Posterior cingulate gyrus (tissue), 11 donors: ENCODE measurements around the gene ATIC.

Source experiments
- DNase-seq, 10 donors: peaks; one replicate each; pipeline versions ENCODE4 v3.0.0 to v3.0.0-alpha.2; 2020 to 2021; ENCODE audit warnings: mixed read lengths in 3 of 10
- intact Hi-C: fragments of 100-400 bp; cut with DNase I; formaldehyde crosslinking; loops from one replicate; pipeline ENCODE4 v1.15.1; 2023

Gene ATIC

GRCh38 chr2:215314896-215315295 is 3.0 kb downstream of the ATIC start:
- DNase-seq = no peak
- intact Hi-C loops = no loop called here

GRCh38 chr2:215315301-215315700 is 3.4 kb downstream of the ATIC start:
- no peak for DNase-seq
- intact Hi-C loops = no loop called here

- DNase-seq = no peak
- intact Hi-C loops = no loop called here
Observed at GRCh38 chr2:215316336-215316735, 4.5 kb downstream of the ATIC start.

GRCh38 chr2:215319500-215319899 is 7.6 kb downstream of the ATIC start:
- DNase-seq = no peak
- intact Hi-C loops = no loop called here

- no peak for DNase-seq
- intact Hi-C loops = no loop called here
Observed at GRCh38 chr2:215320102-215320501, 8.2 kb downstream of the ATIC start.

GRCh38 chr2:215320679-215321078 is 8.8 kb downstream of the ATIC start:
- no peak for DNase-seq
- intact Hi-C loops = no loop called here

- no peak for DNase-seq
- intact Hi-C loops = no loop called here
Observed at GRCh38 chr2:215324811-215325210, 13.0 kb downstream of the ATIC start.

GRCh38 chr2:215328066-215328465 is 16.2 kb downstream of the ATIC start:
- no peak for DNase-seq
- intact Hi-C loops = no loop called here

- no peak for DNase-seq
- intact Hi-C loops = no loop called here
Observed at GRCh38 chr2:215332872-215333595, 21.2 kb downstream of the ATIC start.

GRCh38 chr2:215338883-215339679 is 27.2 kb downstream of the ATIC start:
- intact Hi-C loops = no loop called here
- no peak for DNase-seq

GRCh38 chr2:215347878-215348277 is 36.0 kb downstream of the ATIC start:
- DNase-seq = no peak
- intact Hi-C loops = no loop called here

- DNase-seq = no peak
- intact Hi-C loops = no loop called here
Observed at GRCh38 chr2:215352602-215353001, 40.7 kb downstream of the ATIC start.

GRCh38 chr2:215354771-215355695 is 43.2 kb downstream of the ATIC start:
- no peak for DNase-seq
- intact Hi-C loops = no loop called here

GRCh38 chr2:215355801-215356200 is 43.9 kb downstream of the ATIC start:
- intact Hi-C loops = no loop called here
- no peak for DNase-seq

GRCh38 chr2:215356334-215356947 is 44.6 kb downstream of the ATIC start:
- intact Hi-C loops = no loop called here
- DNase-seq = no peak

- intact Hi-C loops = no loop called here
- DNase-seq = peak in 1 of 10 donors; percentile 81
Observed at GRCh38 chr2:215356948-215357461, 45.1 kb downstream of the ATIC start.

- intact Hi-C loops = no loop called here
- no peak for DNase-seq
Observed at GRCh38 chr2:215357660-215358059, 45.8 kb downstream of the ATIC start.

GRCh38 chr2:215358312-215358845 is 46.5 kb downstream of the ATIC start:
- no peak for DNase-seq
- intact Hi-C loops = no loop called here

- intact Hi-C loops = no loop called here
- no peak for DNase-seq
Observed at GRCh38 chr2:215358891-215359575, 47.2 kb downstream of the ATIC start.

- no peak for DNase-seq
- intact Hi-C loops = no loop called here
Observed at GRCh38 chr2:215359576-215359922, 47.7 kb downstream of the ATIC start.
